GM12878 (cell line): ENCODE results near the gene KRCC1. TPM values are rescaled to one million over a fixed set of nuclear protein-coding genes. Genes with fewer than 3 reads are reported as not detected.

Source experiments
- BACH1 ChIP-seq: fragments of 450-650 bp; IDR thresholded peaks from 2 replicates; pipeline ENCODE4 v1.6.1; 2017; ENCODE audit warnings: mild to moderate bottlenecking, borderline replicate concordance
- CBX3 ChIP-seq: fragments of 200-600 bp; sonication (generic); IDR thresholded peaks from 2 replicates; pipeline ENCODE4 v1.6.1; 2016; ENCODE audit warnings: low read depth, borderline replicate concordance
- CBX5 ChIP-seq: sonication (generic); IDR thresholded peaks from 2 replicates; pipeline ENCODE4 v1.6.1; 2016; ENCODE audit warnings: low read depth, moderate library complexity, mild to moderate bottlenecking, inconsistent platforms
- CHD4 ChIP-seq: fragments of 200-600 bp; sonication (generic); IDR thresholded peaks from 2 replicates; pipeline ENCODE4 v1.6.1; 2016; ENCODE audit warnings: mild to moderate bottlenecking
- EGR1 ChIP-seq, 2 experiments: IDR thresholded peaks; 1 replicate in 1 of 2; 2 replicates in 1 of 2; pipeline ENCODE4 v1.6.1; 2011 to 2012; ENCODE audit warnings: low read depth in 2 of 2, low read length in 2 of 2, borderline replicate concordance in 1 of 2, mild to moderate bottlenecking in 1 of 2, moderate library complexity in 1 of 2
- HDAC6 ChIP-seq: fragments of 200-600 bp; sonication (generic); IDR thresholded peaks from one replicate; pipeline ENCODE4 v1.8.0; 2017; ENCODE audit warnings: antibody characterized with exemption; ENCODE audit not compliant: unreplicated experiment
- KLF5 ChIP-seq: fragments of 450-650 bp; IDR thresholded peaks from 2 replicates; pipeline ENCODE4 v1.6.1; 2014; ENCODE audit warnings: mild to moderate bottlenecking; ENCODE audit not compliant: partially characterized antibody
- NFYB ChIP-seq: IDR thresholded peaks from 2 replicates; pipeline ENCODE4 v1.6.1; 2011; ENCODE audit warnings: low read depth, mild to moderate bottlenecking, low read length, improper control_type of control experiment, moderate library complexity; ENCODE audit not compliant: insufficient read depth
- NR2C1 ChIP-seq: fragments of 450-650 bp; IDR thresholded peaks from 2 replicates; pipeline ENCODE4 v1.6.1; 2017; ENCODE audit warnings: antibody characterized with exemption, mild to moderate bottlenecking, moderate library complexity
- POLR2AphosphoS2 ChIP-seq: IDR thresholded peaks from 2 replicates; pipeline ENCODE4 v1.6.1; 2011; ENCODE audit warnings: low read depth, mild to moderate bottlenecking, low read length, improper control_type of control experiment, moderate library complexity
- RCOR1 ChIP-seq: conservative IDR thresholded peaks from 2 replicates; pipeline ENCODE4 v1.6.1; 2012; ENCODE audit warnings: low read depth, low read length, improper control_type of control experiment
- SIX5 ChIP-seq: IDR thresholded peaks from 2 replicates; pipeline ENCODE4 v1.6.1; 2011; ENCODE audit warnings: mild to moderate bottlenecking, low read depth, low read length, moderate library complexity; ENCODE audit not compliant: severe bottlenecking
- SREBF1 ChIP-seq: IDR thresholded peaks from 2 replicates; pipeline ENCODE4 v1.6.1; 2012; ENCODE audit warnings: mild to moderate bottlenecking, low read length
- ZNF274 ChIP-seq: IDR thresholded peaks from one replicate; pipeline ENCODE4 v1.8.0; 2011; ENCODE audit not compliant: insufficient read length, insufficient read depth
- ZNF384 ChIP-seq: IDR thresholded peaks from 2 replicates; pipeline ENCODE4 v1.6.1; 2012; ENCODE audit warnings: low read depth, mild to moderate bottlenecking, low read length, improper control_type of control experiment, borderline replicate concordance
- polyA plus RNA-seq, 11 experiments: library from polyadenylated mRNA; depleted of rRNA in 4 of 11; unstranded in 6 of 11; stranded (reverse) in 5 of 11; fragments of >200 nt; fragmentation: Nextera tagmentation in 4 of 11; fragmentation: Illumina TruSeq in 1 of 11; extraction: Ambion mirVana in 4 of 11; extraction: Trizol in 1 of 11; gene quantifications; 1 replicate in 1 of 11; 2 replicates in 10 of 11; pipeline versions ENCODE4 v1.2.1 to v1.2.3, GENCODE V29; 2011 to 2016; ENCODE audit warnings: inconsistent platforms in 2 of 11, missing spikeins in 2 of 11, low read depth in 1 of 11
- total RNA-seq, 4 experiments: library from RNA; depleted of rRNA in 3 of 4; stranded (reverse); fragments of >200 nt in 3 of 4; fragmentation: Illumina TruSeq in 1 of 4; extraction: Trizol in 1 of 4; gene quantifications; 2 replicates each; pipeline versions ENCODE4 v1.2.1 to v1.2.3, GENCODE V29; 2013 to 2021
- TF ChIP-seq, protein P1 (sequence below): IDR thresholded peaks from 2 replicates; pipeline ENCODE4 v1.6.1; 2012; ENCODE audit warnings: low read depth, low read length, improper control_type of control experiment
- TF ChIP-seq, protein P2 (sequence below): IDR thresholded peaks from 2 replicates; pipeline ENCODE4 v1.6.1; 2011; ENCODE audit warnings: low read depth, low read length, improper control_type of control experiment, borderline replicate concordance
- TF ChIP-seq, protein P3 (sequence below): IDR thresholded peaks from 2 replicates; pipeline ENCODE4 v1.6.1; 2011; ENCODE audit warnings: mild to moderate bottlenecking, low read depth, low read length, moderate library complexity; ENCODE audit not compliant: insufficient replicate concordance
- TF ChIP-seq, protein P4 (sequence below): fragments of 450-650 bp; formaldehyde crosslinking; IDR thresholded peaks from 2 replicates; pipeline ENCODE4 v1.5.0; 2022; ENCODE audit warnings: mild to moderate bottlenecking, missing genetic modification characterization

The KRCC1 gene
- total and polyA plus RNA-seq, 10 of the 15 experiments (the other 5 are each of a cell fraction or from before 2014, with no cell fraction given), result 3.8 to 27.2 (median 12.5) TPM

DNA sequence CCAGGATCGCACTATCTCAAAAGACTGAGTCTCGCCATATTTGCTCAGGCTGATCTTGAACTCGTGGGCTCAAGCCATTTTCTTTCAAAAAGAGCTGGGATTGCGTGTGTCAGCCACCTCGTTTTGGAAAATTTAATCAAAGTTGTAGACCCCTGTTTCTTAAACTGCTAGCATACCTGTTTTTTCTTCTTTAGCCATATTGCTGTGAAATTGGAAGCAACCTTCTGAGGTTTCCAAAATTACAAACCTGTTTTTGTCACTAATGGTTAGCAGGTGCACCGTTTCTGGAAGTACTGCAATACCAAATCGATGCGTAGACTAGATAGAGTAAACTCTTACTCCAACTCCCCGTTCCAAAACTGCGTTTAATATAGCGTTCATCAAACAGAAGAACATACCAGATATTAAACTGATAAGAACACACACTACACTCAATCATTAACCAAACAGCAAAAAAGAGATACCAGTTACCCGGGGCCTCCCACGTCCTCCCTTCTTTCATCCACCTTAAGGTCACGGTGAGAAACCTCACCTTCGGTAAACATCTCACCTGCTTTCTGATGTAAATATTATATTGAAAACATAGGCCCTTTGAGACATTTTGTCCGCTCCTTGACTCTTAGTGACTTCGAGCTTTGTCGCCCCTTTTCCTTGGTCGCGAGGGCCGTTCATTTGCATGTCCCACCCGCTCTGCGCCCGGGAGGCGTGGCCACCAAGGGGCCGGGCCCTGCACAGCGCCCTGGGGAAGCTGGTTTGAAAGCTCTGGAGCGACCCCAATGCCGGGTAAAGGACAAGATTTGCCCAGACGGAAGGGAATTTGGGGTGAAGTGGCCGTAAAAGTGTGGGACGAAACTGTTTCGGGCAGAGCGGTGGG lies 39.3 kb downstream of the KRCC1 start, which contains the start of gene RNU2-63P (continued):
- TF ChIP-seq, protein P1, sequence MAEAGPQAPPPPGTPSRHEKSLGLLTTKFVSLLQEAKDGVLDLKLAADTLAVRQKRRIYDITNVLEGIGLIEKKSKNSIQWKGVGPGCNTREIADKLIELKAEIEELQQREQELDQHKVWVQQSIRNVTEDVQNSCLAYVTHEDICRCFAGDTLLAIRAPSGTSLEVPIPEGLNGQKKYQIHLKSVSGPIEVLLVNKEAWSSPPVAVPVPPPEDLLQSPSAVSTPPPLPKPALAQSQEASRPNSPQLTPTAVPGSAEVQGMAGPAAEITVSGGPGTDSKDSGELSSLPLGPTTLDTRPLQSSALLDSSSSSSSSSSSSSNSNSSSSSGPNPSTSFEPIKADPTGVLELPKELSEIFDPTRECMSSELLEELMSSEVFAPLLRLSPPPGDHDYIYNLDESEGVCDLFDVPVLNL, result no peak
- TF ChIP-seq NR2C1 (no peak), POLR2AphosphoS2 (peak; percentile 91), KLF5 (no peak), ZNF274 (no peak), SREBF1 (no peak), RCOR1 (no peak), SIX5 (no peak), HDAC6 (no peak), EGR1 (IDR thresholded peaks at IDR 0.05; ENCODE audit: borderline replicate concordance in 1 of 2, low read depth in 2 of 2, low read length in 2 of 2) (no peak; a peak in 1 of 3 replicates), CHD4 (no peak), ZNF384 (no peak), BACH1 (peak; percentile 99; the same call in 1 of the 2 replicates), CBX3 (no peak), NFYB (no peak), CBX5 (peak; percentile 78; the same call in 1 of the 2 replicates)
- TF ChIP-seq, protein P2, sequence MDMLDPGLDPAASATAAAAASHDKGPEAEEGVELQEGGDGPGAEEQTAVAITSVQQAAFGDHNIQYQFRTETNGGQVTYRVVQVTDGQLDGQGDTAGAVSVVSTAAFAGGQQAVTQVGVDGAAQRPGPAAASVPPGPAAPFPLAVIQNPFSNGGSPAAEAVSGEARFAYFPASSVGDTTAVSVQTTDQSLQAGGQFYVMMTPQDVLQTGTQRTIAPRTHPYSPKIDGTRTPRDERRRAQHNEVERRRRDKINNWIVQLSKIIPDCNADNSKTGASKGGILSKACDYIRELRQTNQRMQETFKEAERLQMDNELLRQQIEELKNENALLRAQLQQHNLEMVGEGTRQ, result no peak
- TF ChIP-seq, protein P3, sequence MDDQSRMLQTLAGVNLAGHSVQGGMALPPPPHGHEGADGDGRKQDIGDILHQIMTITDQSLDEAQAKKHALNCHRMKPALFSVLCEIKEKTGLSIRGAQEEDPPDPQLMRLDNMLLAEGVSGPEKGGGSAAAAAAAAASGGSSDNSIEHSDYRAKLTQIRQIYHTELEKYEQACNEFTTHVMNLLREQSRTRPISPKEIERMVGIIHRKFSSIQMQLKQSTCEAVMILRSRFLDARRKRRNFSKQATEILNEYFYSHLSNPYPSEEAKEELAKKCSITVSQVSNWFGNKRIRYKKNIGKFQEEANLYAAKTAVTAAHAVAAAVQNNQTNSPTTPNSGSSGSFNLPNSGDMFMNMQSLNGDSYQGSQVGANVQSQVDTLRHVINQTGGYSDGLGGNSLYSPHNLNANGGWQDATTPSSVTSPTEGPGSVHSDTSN, result peak; percentile 38
- TF ChIP-seq, protein P4, sequence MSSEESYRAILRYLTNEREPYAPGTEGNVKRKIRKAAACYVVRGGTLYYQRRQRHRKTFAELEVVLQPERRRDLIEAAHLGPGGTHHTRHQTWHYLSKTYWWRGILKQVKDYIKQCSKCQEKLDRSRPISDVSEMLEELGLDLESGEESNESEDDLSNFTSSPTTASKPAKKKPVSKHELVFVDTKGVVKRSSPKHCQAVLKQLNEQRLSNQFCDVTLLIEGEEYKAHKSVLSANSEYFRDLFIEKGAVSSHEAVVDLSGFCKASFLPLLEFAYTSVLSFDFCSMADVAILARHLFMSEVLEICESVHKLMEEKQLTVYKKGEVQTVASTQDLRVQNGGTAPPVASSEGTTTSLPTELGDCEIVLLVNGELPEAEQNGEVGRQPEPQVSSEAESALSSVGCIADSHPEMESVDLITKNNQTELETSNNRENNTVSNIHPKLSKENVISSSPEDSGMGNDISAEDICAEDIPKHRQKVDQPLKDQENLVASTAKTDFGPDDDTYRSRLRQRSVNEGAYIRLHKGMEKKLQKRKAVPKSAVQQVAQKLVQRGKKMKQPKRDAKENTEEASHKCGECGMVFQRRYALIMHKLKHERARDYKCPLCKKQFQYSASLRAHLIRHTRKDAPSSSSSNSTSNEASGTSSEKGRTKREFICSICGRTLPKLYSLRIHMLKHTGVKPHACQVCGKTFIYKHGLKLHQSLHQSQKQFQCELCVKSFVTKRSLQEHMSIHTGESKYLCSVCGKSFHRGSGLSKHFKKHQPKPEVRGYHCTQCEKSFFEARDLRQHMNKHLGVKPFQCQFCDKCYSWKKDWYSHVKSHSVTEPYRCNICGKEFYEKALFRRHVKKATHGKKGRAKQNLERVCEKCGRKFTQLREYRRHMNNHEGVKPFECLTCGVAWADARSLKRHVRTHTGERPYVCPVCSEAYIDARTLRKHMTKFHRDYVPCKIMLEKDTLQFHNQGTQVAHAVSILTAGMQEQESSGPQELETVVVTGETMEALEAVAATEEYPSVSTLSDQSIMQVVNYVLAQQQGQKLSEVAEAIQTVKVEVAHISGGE (CRISPR knock-in tag), result peak; percentile 48
